Left lung (tissue), 10 donors: ENCODE results near the gene CC2D2B. TPM values are rescaled to one million over a fixed set of nuclear protein-coding genes. Genes with fewer than 3 reads are reported as not detected.
"Not testable (repeated sequence)": the region's sequence is repeated elsewhere in the genome, so short reads cannot be mapped to it uniquely, and the experiment has no call there.

Experiments used
- ATAC-seq: fragments of 200-7000 bp; cut with Tn5 transposase; one replicate; pipeline ENCODE4 v1.9.1; 2020; ENCODE audit warnings: moderate library complexity
- DNase-seq, 4 donors: peaks; one replicate each; pipeline ENCODE4 v3.0.0-alpha.2; 2013 to 2020
- H3K27ac ChIP-seq, 2 donors: fragments of 200-600 bp; sonication (generic) in 1 of 2; one replicate each; pipeline versions ENCODE4 v1.5.0 to v1.8.0; 2020 to 2021
- H3K27me3 ChIP-seq, 2 donors: fragments of 200-600 bp; sonication (generic) in 1 of 2; one replicate each; pipeline versions ENCODE4 v1.5.0 to v1.8.0; 2020 to 2021
- H3K36me3 ChIP-seq, 2 donors: fragments of 200-600 bp; sonication (generic) in 1 of 2; one replicate each; pipeline versions ENCODE4 v1.5.0 to v1.8.0; 2020 to 2021
- H3K4me1 ChIP-seq, 2 donors: fragments of 200-600 bp; one replicate each; pipeline ENCODE4 v1.8.0; 2021
- H3K4me3 ChIP-seq, 2 donors: fragments of 200-600 bp; sonication (generic) in 1 of 2; one replicate each; pipeline versions ENCODE4 v1.5.0 to v1.8.0; 2020 to 2021; ENCODE audit warnings: mild to moderate bottlenecking in 1 of 2
- H3K9me3 ChIP-seq, 2 donors: fragments of 200-600 bp; sonication (generic) in 1 of 2; one replicate each; pipeline versions ENCODE4 v1.5.0 to v1.8.0; 2020 to 2021
- CTCF ChIP-seq, 2 donors: fragments of 200-600 bp; sonication (generic) in 1 of 2; IDR thresholded peaks; one replicate each; pipeline versions ENCODE4 v1.5.0 to v1.8.0; 2021; ENCODE audit warnings: antibody characterized with exemption in 2 of 2
- intact Hi-C, 2 donors: fragments of 100-400 bp; cut with DNase I; formaldehyde crosslinking; loops; one replicate each; pipeline versions ENCODE4 v1.11.2 to v1.14.2; 2022
- polyA plus RNA-seq, 6 donors: library from polyadenylated mRNA; unstranded; fragments of 120-200 nt; gene quantifications; one replicate each; pipeline ENCODE4 v1.2.1, GENCODE V29; 2013; ENCODE audit not compliant: insufficient read length in 6 of 6
- total RNA-seq, 2 donors: library from RNA; stranded (reverse); fragmentation: NEBNext Ultra II Directional; extraction: Animal tissue kit (Norgen Biotek cat#: 25700); gene quantifications; one replicate each; pipeline ENCODE4 v1.2.1, GENCODE V29; 2021
- donor health status: DM: no; HTN: yes; CAD: no.
- donor health status: DM: no; HTN: no; CAD: no.

Gene CC2D2B
- total and polyA plus RNA-seq, 8 donors, result 0.79 to 3.5 (median 2.0) TPM

DNA sequence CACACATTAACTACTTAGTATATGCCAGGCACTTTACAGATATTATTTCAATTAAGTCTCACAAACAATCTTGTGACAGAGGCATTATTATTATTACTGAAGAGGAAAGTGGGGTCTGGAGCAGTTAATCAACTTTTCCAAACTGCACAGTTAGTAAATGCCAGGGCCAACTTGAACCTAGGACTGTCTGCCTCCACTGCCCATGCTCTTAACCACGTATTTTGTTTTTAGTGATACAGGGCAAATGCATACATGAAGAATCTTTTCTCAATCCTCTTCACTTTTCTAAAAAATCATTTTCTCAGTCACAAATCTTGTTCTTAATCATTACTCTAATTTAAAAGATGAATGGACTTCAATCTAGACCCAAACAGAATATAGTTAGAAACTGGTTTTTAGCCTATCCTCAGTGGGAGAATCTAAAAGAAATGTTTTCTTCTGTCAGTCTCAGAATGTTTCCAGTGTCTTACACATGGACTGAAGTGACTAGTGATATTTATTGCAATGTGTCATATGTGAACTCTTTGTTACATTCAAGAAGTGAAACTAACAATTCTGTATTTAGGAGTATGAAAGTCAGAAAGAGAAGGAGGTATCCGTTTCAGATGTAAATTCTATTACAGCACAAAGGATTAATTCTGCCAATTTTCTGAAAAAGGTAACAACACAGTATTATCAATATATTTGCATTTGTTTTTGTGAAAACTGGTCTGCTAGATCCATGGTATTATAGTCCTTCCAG lies 80.1 kb downstream of the CC2D2B start:
- intact Hi-C loops, result no loop called here

DNA sequence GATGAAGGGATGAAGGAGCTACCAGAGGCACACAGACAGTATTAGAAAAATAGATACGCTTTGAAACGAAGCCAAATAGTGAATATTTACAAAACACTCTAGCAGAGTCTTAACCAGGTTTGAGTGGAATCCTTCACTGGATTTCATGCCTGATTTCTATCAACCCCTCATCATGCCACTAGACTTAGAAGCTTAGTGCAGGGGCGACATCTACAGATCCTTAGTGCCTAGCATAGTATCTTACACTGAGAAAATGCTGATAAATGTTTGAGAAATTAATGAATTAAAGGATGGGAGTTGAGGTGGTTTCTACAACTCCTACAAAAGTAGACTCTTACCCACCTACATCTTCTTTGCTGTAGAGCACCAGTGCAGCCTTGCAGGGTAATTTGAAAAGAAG lies 80.9 kb downstream of the CC2D2B start:
- no peak for TF ChIP-seq CTCF (IDR thresholded peaks at IDR 0.05)
- no peak for DNase-seq
- intact Hi-C loops, result no loop called here
- Histone ChIP-seq H3K4me1 (no peaks in the 10 kb centered on the region), H3K27me3 (no peaks in the 10 kb centered on the region), H3K27ac (no peak overlapping the region), H3K4me3 (no peak overlapping the region), H3K9me3 (no peaks in the 10 kb centered on the region), H3K36me3 (no peaks in the 10 kb centered on the region)
- no peak for ATAC-seq

More for the DNA sequence above, 80.1 kb downstream of the CC2D2B start:
- DNase-seq (no peak), ATAC-seq (no peak)
- H3K9me3 ChIP-seq, result no peaks in the 10 kb centered on the region
- H3K4me3 ChIP-seq, result no peak overlapping the region
- H3K4me1 ChIP-seq, result no peaks in the 10 kb centered on the region
- H3K27me3 ChIP-seq, result no peaks in the 10 kb centered on the region
- H3K36me3 ChIP-seq, result no peaks in the 10 kb centered on the region
- TF ChIP-seq CTCF (IDR thresholded peaks at IDR 0.05), result no peak
- H3K27ac ChIP-seq, result no peak overlapping the region

GRCh38 chr10:95994376-95994775 lies 86.6 kb downstream of the CC2D2B start:
- H3K27me3 ChIP-seq, DNase-seq, H3K27ac ChIP-seq, H3K4me3 ChIP-seq, intact Hi-C loops, H3K36me3 ChIP-seq, ATAC-seq, H3K4me1 ChIP-seq, H3K9me3 ChIP-seq: not testable (repeated sequence)

DNA sequence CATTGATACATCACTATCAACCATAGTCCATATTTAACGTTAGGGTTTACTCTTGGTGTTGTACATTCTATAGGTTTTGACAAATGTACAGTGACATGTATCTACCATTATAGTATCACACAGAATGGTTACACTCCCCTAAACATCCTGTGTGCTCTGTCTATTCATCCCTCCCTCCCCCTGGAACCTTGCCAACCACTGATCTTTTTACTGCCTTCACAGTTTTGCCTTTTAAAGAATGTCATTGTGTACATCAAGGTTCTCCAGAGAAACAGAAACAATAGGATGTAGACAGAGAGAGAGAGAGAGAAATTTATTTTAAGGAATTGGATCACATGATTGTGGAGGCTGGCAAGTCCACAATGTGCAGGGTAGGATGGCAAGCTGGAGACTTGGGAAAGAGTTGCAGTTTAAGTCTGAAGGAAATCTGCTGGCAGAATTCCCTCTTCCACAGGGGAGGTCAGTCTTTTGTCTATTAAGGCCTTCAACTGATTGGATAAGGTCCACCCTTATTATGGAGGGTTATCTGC lies 90.5 kb downstream of the CC2D2B start:
- no peak overlapping the region for H3K4me3 ChIP-seq
- no peaks in the 10 kb centered on the region for H3K9me3 ChIP-seq
- DNase-seq (no peak), ATAC-seq (no peak)
- no peaks in the 10 kb centered on the region for H3K4me1 ChIP-seq
- TF ChIP-seq CTCF (IDR thresholded peaks at IDR 0.05), result no peak
- H3K27ac ChIP-seq, result no peak overlapping the region
- no peaks in the 10 kb centered on the region for H3K36me3 ChIP-seq
- intact Hi-C loops, result no loop called here
- H3K27me3 ChIP-seq, result no peaks in the 10 kb centered on the region

DNA sequence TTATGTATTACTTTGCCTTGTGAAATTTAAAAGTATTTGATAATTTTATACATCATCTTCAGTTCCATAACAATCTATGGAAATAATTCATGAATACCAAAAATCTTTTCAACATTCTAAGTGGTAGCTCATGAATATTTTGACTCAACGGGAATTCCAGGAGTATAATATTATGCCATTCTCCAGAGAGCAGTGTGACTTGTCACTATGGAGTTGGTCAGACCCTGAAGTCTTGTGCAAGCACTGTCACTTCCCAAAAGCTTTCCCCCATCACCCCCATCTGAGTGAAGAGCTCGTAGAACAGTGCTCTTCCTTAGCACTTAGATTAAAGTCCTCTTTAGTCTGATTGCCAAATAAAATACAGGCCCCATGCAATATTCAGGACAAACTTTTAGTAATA lies 106.2 kb downstream of the CC2D2B start:
- H3K27me3 ChIP-seq, result no peaks in the 10 kb centered on the region
- H3K36me3 ChIP-seq, result no peaks in the 10 kb centered on the region
- no peak overlapping the region for H3K27ac ChIP-seq
- DNase-seq (no peak), ATAC-seq (no peak)
- no peaks in the 10 kb centered on the region for H3K4me1 ChIP-seq
- no peak for TF ChIP-seq CTCF (IDR thresholded peaks at IDR 0.05)
- intact Hi-C loops, result no loop called here
- no peak overlapping the region for H3K4me3 ChIP-seq
- no peaks in the 10 kb centered on the region for H3K9me3 ChIP-seq
